ENCODE data around the gene ZDHHC14.

DNA sequence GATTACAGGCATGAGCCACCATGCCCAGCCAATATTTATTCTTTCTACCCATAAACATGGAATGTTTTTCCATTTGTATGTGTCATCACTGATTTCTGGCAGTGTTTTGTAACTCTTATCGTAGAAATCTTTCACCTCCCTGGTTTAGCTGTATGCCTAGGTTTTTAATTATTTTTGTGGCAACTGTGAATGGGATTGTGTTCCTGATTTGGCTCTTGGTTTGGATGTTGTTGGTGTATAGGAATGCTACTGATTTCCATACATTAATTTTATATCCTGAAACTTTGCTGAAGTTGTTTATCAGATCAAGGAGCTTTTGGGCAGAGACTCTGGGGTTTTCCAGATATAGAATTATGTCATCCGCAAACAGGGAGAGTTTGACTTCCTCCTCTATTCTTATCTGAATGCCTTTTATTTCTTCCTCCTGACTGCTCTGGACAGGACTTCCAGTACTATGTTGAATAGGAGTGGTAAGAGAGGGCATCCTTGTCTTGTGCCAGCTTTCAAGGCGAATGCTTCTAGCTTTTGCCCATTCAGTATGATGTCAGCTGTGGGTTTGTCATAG, 198.6 kb downstream of the ZDHHC14 start:
- TF ChIP-seq CTCF (IDR thresholded peaks at IDR 0.05) (no peak), EP300 (IDR thresholded peaks at IDR 0.05) (no peak), POLR2A (IDR thresholded peaks at IDR 0.05) (no peak), POLR2AphosphoS5 (IDR thresholded peaks at IDR 0.05) (no peak)
